Measurements from ENCODE around the gene FXYD4.
"Not testable (repeated sequence)": the region's sequence is repeated elsewhere in the genome, so short reads cannot be mapped to it uniquely, and the experiment has no call there.

Gene FXYD4

GRCh38 chr10:43421201-43421507 lies 49.7 kb downstream of the FXYD4 start:
- no peak for DNase-seq

DNA sequence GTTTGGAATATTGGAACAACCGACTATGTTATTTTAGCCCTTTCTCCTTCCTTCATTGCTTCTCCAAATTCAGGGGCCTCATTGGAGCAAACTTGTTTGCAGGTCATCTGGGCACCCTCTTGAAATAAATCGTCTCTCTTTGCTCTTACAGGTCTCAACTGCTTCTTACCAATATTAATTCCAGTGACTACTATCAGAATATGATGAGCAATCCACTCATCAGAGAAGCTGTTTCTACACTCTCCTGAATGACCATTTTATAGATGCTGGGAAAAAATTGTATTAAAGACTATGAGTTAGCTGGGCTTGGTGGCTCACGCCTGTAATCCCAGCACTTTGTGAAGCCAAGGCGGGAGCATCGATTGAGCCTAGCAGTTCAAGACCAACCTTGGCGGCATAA lies 50.1 kb downstream of the FXYD4 start:
- DNase-seq, result no peak

GRCh38 chr10:43421944-43422343 lies 50.5 kb downstream of the FXYD4 start:
- DNase-seq, result not testable (repeated sequence)

DNA sequence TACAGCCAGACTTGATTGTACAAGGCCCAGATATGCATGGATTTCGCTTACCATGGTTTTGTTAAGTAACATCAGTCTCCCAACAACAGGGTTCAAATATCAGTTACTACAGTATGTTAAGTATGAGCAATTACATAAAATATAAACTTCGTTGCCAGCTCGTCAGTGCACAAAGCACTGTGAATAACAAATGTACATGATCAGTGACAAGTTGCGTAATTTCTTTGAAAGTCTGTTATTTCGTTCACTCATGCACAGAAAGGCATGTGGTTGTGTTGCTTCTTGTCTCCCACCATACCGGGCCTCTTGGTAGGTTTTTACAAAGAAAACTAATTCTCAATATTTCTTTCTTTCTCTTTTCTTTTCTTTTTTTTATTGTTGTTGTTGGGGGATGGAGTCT lies 53.0 kb downstream of the FXYD4 start:
- DNase-seq, result no peak

Data from T-helper 9 cell (primary cell).